Cerebellar nuclear complex (tissue), 1 donor: ENCODE data around the gene ECI1.

ENCODE experiments used
- DNase-seq, 2 experiments: peaks; one replicate each; lab custom pipeline; 2025; lab: John Stamatoyannopoulos, UW

Gene ECI1, protein sequence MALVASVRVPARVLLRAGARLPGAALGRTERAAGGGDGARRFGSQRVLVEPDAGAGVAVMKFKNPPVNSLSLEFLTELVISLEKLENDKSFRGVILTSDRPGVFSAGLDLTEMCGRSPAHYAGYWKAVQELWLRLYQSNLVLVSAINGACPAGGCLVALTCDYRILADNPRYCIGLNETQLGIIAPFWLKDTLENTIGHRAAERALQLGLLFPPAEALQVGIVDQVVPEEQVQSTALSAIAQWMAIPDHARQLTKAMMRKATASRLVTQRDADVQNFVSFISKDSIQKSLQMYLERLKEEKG

DNA sequence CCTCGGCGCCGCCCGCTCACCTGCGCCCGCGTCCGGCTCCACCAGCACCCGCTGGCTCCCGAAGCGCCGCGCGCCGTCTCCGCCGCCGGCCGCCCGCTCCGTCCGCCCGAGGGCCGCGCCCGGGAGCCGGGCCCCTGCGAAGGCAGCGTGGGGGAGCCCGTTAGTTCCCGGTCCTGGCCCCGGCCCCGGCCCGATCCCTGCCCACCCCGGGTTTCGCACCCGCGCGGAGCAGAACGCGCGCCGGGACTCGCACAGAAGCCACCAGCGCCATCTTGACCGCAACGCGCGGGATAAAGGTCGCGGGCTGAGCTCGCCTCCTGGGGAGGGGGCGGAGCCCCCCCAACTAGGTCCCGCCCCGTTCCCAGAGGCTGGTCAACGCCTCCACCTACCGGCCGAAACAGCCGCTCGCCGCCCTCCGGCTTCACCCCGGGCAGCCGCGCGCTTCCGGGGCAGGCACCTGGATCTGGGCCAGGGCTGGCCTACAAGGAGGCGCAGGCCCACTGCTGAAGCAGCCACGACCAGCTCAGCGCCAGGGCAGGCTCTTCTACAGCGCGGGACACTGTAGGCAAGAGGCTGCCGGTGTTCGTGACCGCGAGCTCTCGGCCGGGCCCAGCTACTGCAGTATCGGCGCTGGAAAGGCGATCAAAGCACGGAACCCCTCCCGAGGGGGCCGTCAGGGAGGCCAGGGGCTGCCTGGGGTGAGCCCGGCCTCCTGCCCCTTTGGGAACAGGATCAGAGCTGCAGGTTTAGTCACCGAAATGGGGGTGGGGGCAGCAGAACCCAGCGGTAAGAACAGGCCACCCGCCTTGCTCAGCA is at the start of gene ECI1:
TSS of gene ECI1 (minus strand) at position 292 of the 816 bp plus-strand sequence. CDS start at position 271, 21 bp downstream.
- DNase-seq: peak; percentile 63 to 74

DNA sequence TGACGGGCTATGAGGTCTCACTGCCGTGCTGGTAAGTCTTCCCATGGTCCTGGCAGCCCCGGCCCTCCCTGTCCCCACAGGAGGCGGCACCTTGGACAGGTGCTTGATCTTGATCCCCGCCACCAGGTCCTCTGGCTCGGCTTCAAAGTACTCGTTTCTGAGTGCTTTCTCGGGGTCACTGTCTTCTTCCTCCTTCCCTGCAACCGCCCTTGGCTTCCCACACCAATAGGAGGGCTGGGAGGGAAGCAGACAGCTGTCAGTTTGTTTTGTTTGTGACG is 48.5 kb upstream of the ECI1 start:
- no peak for DNase-seq

DNA sequence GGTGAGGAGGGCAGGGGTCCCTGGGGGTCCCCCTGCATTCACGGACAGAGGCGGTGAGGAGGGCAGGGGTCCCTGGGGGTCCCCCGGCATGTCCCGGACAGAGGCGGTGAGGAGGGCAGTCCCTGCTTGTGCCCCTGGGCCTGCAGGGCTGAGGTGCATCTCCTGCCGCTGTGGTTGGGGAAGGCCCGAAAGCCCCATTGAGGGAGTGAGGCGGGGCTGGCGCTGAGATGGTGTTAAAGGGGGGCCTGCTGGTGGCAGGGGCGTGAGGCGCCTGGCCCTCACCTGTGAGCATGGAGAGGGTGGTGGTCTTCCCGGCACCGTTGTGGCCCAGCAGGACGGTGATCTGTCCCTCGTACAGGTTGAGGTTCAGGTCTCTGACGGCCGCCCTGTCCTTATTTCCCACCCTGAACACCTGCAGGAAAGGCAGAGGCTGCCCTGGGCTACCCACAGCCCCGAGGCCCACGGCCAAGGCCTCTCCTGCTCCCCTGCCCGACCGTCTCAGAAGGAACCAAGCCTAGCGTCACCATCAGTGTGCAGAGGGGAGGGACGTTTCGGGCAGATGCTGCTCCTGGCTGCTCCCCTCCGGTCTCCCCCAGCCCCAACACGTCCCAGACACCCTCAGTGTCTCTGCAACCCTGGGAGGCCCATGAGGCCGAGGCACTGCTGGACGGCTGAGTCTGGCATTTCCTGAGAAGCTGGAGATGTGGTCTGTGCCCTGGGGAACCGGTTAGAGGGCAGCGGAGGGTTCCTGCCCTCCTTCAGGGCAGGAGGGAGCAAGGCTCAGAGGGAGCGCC is 47.9 kb upstream of the ECI1 start:
- no peak for DNase-seq

DNA sequence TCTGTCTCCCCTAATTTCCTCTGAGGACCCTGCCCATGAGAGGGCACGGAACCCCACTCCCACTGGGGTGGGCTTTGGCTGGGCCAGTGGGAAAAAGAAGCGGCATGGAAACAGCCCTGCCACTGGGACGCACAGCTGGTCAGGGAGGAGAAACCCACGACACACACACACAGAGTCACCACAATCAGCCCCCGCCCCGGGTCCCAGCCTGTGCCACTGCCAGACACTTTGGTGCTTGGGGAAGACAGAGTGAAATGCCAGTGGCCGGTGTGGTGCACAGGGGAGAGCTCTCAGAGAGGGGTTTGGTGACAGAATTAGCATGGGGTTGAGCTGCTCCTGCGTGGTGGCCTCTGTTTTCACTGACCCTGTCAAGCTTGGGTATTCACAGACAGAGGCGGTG is 47.2 kb upstream of the ECI1 start:
- DNase-seq: no peak

DNA sequence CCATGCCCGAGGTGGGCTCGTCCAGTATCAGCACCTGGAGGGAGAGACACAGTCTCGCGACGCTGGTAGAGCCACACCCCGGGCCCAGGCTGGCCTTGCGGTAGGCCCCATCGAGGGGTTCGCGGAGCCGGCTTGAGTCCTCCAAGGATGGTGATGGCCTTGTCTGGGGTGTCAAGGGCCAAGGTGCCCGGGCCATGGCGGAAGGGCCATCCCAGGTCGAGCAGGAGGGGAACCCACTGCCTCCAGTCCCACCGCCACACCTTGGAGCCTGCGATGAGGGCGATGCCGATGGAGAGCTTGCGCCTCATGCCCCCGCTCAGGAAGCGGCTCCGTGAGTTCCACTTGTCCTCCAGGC is 46.1 kb upstream of the ECI1 start:
- no peak for DNase-seq

DNA sequence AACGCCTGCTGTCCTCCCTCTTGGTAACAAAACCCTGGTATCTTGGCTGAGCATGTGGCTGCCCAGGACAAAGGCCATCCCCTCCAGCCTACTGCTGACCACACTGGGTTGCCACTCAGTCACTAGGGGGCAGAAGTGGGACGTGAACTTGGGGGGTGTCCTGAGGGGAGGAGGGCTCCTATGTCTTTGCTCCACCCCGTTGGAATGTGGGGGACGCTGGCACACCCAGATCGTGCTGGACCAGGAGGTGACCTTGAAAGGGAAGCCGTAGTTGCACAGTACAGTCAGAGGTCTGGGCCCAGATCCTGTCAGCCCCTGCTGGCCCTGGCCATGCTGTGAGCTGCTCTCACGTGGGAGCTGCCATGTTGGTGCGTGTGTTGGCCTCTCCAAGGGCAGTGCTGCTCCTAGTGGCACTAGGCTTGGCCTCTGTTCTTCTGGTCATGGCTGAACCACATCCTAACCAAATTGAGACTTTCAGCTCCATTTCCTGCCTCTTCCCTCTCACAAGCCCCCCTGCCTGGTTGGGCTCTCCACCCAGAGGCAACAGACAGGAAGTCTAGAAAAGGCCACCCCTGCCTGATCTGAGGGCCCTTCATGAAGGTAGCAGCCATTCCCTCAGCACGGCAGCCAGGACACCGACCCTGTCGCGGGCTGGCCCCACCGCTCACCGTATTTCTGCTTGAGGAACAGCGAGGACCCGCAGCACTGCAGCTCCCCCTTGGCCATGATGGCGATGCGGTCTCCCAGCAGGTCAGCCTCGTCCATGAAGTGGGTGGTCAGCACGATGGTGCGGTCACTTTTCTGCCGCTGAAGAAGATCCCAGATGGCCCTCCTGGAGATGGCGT is 45.5 kb upstream of the ECI1 start:
- no peak for DNase-seq

DNA sequence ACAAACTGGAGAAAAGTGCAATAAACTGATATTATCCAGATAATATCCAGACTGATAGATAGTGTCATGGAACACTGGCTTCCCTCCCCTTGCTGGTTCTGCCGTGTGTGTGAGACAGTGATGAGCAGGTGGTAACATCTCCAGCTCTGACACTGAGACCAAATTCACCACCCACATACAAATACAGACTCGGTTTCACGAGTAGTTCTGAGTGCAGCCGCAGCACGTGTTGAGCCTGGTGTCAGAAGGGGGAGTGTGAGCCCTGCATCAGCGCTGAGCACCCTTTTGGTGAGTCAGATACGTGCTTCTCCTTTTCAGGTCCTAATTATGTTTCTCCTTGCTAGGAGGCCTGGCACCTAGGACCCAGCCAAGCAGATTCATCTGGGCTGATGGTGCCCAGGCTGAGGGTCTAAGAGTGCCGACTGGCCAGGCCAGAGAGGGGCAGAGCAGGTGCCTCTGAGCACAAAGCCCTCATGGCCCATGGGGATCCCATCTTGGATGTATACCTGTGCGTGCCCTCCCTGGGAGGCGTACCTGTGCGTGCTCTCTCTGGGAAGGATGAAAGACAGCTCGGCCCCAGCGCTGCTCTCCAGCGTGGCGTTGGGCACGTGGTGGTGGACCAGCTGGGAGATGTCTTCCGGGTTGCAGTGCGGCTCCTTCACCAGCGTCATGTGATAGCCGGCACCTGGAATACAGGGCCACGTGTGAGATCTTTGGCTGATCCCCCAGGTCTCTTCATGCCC is 43.8 kb upstream of the ECI1 start:
- no peak for DNase-seq

DNA sequence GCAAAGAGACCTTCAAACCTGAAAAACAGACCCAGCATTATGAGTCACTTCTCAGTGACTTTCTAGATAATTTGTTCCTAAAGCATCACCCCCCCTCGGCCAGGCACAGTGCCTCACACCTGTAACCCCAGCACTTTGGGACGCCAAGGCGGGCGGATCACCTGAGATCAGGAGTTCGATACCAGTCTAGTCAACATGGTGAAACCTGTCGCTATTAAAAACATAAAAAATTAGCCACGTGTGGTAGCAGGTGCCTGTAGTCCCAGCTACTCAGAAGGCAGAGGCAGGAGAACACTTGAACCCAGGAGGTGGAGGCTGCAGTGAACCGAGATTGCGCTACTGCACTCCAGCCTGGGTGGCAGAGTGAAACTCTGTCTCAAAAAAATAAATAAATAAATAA is 40.8 kb upstream of the ECI1 start:
- no peak for DNase-seq

DNA sequence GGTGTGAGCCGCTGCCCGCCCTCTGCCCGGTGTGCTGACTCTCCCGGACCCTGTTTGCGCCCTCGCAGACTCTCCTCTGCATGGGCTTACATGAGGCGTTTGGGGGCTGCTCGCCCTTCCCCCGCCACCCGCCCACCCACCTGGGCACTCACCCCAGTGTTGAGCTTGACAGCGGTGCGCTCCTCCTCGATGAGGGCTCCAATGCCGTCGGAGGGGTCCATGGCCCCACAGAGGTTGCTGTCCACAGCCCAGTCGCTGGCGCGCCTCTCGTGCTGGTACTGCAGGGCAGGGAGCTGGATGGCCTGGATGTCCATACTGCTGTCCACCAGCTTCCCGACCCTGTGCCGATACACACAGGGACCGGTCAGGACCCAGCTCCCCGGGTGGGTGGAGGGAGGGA is 37.9 kb upstream of the ECI1 start:
- DNase-seq: no peak

DNA sequence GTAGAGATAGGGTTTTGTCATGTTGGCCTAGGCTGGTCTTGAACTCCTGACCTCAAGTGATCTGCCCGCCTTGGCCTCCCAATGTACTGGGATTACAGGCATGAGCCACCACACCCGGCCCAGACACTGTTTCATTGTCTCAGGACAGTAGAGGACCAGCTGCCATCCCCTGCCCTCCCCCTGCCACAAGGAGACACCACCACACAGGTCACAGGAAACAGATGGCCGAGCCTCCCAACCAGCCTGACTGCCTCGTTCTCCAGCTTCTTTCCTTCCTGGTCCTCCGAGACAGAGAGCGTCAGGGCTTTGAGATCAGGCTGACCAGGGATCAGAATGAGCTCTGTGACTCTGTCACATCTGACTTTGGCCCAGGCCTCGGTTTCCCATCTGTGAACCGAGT is 37.3 kb upstream of the ECI1 start:
- DNase-seq: no peak

DNA sequence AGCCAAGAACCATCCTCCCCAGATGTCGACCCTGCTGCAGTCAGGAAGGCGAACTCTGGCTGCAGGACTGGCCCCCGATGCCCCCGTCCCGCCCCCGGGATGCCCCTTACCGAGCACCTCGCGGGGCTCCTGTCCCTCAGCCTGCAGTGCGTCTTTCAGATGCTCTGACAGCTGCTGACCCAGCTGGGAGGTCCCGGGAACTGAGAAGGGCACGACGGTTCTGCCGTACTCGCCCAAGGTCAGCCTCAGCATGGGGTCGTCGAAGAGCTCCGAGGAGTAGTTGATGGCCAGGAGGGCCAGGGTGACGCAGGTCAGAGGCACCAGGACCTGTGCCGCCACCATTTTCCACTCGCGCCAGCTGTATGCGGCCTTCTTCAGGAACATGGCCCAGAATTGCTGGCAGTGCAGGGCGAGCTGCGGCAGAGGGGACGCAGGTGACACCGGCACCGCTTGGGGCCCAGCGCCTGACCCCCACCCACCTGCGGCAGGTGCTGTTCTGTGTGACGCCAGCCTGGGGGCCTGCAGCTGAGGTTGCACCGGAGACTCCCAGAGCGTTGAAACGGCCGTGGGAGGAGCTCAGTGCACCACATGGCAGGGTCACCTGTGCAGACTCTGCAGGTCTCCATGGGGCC is 36.6 kb upstream of the ECI1 start:
- DNase-seq: no peak

DNA sequence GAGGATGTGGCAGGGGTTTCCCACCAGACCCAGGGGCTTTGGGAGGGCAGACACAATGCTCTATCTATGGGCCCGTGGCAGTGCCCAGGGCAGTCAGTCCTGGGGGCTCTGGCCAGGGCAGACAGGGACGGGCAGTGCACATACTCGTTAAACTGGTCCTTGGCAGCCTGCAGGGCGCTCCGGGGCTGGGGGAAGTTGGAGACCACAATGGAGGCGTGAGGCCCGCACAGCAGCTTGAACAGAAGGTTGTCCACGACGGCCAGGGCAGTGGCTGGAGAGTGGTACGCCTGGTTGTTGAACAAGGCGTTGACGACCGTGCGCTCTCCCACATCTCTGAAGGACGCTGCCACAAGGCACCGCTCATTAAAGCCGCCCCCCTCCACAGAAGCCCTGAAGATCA is 35.2 kb upstream of the ECI1 start:
- DNase-seq: no peak

DNA sequence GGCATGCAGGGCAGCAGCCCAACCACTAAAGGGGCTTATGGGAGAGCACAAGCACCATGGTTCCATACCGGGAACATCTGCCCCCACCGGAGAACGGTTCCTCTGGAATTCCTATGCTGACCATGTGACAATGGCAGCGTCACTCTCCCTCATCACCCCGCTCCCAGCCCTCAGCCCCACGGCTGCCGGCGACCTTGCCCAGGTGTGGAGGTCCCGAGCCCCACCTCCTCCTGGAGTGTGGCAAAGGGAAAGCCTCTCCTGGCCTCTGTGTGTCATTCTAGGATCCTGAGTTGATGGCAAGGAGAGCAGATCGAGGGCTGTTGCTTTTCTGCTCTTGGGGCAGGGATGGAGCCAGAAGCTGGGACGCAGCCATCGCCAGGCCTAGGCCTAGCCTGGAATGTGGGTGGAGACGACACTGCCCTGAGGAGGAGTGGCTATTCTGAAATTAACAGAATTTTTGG is 34.4 kb upstream of the ECI1 start:
- DNase-seq: no peak

DNA sequence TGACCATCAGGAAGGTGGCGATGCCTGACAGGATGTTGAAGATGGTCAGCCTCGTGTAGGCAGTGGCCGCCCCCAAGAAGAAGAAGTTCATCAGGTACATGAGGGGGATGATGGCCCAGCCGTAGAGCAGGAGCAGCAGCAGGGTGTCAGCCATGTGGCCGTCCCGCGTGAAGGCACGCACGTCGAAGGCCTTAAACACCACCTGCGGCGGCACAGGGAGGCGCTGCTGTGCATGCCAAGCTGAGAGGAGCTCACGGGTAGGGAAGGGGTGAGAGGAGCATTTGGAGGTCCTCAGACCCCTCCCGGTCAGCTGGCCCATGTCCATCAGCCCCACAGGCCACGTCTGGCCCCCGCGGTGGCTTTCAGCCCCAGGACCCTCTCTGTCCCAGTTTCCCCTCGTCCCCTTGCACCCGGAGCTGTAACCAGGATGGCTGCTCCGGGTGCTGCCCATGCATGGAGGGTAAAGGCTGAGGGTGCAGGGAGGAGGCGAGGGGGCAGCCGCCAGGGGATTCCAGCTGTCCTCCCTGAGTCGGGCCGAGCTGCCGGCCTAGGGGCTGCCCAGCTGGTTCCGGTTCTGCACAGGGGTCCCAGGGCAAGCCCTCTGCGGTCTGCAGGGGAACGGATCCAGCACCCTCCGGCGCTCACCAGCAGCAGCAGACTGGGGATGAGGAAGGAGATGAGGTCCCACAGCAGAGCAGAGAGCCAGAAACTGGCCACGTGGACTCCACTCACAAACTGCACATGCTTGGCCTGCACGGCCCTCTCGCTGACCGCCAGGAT is 33.6 kb upstream of the ECI1 start:
- no peak for DNase-seq

DNA sequence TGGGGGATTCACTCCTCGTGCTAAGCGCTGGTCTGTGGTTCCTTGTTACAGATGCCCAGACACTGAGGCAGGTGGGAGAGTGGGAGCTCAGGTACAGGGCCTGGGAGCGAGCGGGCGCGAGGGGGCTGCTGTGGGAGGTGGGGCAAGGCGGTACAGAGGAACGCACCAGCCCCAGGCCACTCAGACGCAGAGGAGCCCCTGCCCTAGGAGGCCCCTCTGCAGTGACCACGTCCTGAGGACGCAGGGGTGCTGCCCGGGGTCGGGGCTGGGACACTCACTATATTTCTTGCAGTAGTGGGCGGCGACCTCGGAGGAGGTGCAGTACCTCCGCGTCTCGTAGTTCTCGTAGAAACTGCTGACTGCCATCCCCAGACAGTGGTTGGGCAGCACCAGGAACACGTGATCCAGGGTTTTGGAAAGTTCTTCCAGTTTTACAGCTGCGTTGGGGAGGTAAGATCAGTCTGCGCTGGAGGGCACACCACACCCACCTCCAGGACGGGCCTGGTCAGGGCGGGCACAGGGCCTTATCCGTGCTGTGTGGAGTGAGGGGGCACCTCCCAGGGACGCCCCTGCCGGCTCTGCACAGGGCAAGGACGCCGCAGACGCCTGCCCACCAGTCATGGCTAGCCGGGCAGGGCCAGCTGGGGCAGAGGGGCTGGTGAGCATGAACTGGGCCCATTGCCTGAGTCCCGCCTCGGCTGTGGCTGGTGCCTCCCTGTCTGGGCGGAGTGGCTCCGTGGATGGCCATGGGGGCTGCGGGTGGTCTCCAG is 32.8 kb upstream of the ECI1 start:
- no peak for DNase-seq

DNA sequence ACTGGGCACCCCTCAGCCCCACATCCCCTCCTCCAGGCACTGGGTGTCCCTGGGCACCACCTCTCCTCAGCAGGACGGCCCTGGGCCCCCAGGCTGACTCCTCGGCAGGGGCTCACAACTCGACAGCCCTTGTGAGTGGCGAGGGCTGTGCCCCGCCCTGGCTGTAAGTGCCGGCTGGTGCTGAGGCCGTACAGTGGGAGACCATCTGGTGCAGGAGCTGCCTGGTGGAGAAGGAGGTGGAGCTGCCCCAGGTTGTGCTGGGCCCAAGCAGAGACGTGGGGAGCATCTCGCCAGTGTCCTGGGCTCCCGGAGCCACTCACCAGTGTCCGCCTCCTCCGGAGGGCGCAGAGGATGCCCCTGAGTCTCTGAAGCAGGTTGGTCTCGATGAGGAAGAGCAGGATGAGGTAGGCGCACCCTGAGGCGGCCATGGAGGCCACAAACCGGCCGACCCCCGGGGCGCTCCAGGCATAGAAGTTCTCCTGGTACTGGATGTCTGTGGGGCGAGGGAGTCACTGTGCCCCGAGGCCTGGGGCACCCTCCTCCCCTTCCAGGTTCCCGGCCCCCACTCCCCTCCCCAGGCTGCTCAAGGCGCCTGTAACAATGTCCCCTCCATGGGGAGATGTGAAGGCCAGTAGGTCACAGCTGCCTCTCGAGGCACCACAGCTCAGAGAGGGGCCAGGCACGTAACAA is 31.6 kb upstream of the ECI1 start:
- no peak for DNase-seq

DNA sequence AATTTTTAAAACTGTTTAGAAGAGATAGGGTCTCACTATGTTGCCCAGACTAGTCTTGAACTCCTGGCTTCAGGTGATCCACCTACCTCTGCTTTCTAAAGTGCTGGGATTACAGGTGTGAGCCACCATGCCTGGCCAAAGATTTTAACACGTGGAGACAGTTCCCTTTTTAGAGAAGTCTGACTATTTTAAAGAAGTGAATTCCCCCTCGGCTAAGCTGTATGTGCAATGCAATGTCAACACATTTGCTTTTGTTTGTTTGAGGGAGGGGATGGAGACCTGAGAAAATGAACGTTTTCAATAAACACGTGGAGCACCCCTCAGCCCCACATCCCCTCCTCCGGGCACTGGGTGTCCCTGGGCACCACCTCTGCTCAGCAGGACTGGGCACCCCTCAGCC is 30.9 kb upstream of the ECI1 start:
- DNase-seq: no peak

DNA sequence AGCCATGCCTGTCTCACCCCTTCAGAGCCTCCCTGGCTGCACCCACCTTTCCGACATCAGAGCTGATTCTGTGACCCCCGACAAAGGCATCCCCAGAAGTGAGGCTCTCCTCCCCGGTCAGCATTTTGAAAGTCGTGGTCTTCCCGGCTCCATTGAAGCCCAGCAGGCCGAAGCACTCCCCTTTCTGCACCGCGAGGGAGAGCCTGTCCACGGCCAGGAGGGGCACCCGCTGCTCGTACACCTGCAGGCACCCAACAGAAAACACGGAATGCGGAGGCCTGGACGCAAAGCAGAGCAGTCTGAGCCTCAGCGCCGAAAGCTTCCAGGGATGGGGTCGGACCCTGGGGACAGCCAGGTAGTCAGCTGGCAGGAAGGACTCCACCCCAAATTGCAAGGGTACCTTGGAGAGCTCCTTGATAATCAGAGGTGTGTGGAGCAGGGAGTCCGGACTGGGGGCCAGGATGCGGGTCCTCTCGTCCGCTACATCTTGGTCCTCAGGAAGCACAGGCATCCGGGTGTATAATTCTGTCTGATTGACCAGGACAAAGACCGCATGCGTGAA is 29.7 kb upstream of the ECI1 start:
- no peak for DNase-seq
